GM12878 (cell line): ENCODE measurements around the gene PLEKHA1. TPM values are rescaled to one million over a fixed set of nuclear protein-coding genes. Genes with fewer than 3 reads are reported as not detected.

Source experiments
- ATAC-seq: fragments of 200-7000 bp; cut with Tn5 transposase; 3 replicates; pipeline ENCODE4 v1.9.1; 2020; ENCODE audit warnings: mild to moderate bottlenecking, moderate library complexity
- BruUV-seq: library from RNA; stranded (reverse); fragments of 400-500 nt; replicated peaks from 2 replicates; lab custom pipeline; 2021; lab: Mats Ljungman, UMichigan
- CTCF ChIA-PET: fragments of 300-600 bp; sonication (Branson Sonifier 250); formaldehyde crosslinking; extraction: SDS; loops from one replicate; lab custom pipeline; 2021; ENCODE audit warnings: inconsistent platforms; lab: Yijun Ruan, JAX
- POLR2A ChIA-PET: fragments of 350-600 bp; formaldehyde crosslinking; extraction: SDS; loops from one replicate; lab custom pipeline; 2021; ENCODE audit warnings: inconsistent platforms; lab: Charles Lee
- RAD21 ChIA-PET: fragments of 300-600 bp; sonication (Branson Sonifier 250); formaldehyde crosslinking; loops from one replicate; lab custom pipeline; 2023; ENCODE audit warnings: antibody characterized with exemption; ENCODE audit not compliant: unreplicated experiment; lab: Charles Lee
- SMC1A ChIA-PET: fragments of 300-600 bp; sonication (Branson Sonifier 250); formaldehyde crosslinking; loops from one replicate; lab custom pipeline; 2023; ENCODE audit not compliant: unreplicated experiment, uncharacterized antibody; lab: Charles Lee
- DNase-seq: peaks from one replicate; pipeline ENCODE4 v3.0.0-alpha.2; 2011; ENCODE audit warnings: low read depth, low spot score
- FAIRE-seq: peaks from 3 replicates; lab custom pipeline; 2011; peaks lifted over from hg19 to GRCh38; lab: Jason Lieb, UNC
- H2AFZ ChIP-seq: 2 replicates; pipeline ENCODE4 v1.6.0; 2011; ENCODE audit warnings: low read depth, low read length, control low read depth; ENCODE audit not compliant: control insufficient read depth
- H3K27ac ChIP-seq: 2 replicates; pipeline ENCODE4 v1.5.1; 2011; ENCODE audit warnings: control low read depth; ENCODE audit not compliant: control insufficient read depth, insufficient read depth
- H3K27me3 ChIP-seq, 2 experiments: replicated peaks in 1 of 2; 2 replicates each; pipeline versions ENCODE4 v1.6.0 to v1.6.1; 2011; ENCODE audit warnings: low read length in 1 of 2; ENCODE audit not compliant: control insufficient read depth in 2 of 2, insufficient read depth in 2 of 2
- H3K36me3 ChIP-seq, 2 experiments: 2 replicates each; pipeline ENCODE4 v1.5.1; 2011; ENCODE audit warnings: low read length in 1 of 2; ENCODE audit not compliant: control insufficient read depth in 2 of 2, insufficient read depth in 2 of 2
- H3K4me1 ChIP-seq: 2 replicates; pipeline ENCODE4 v1.6.1; 2011; ENCODE audit warnings: mild to moderate bottlenecking, low read length, moderate library complexity, mixed read lengths; ENCODE audit not compliant: control insufficient read depth, insufficient read depth
- H3K4me2 ChIP-seq: 2 replicates; pipeline ENCODE4 v1.6.0; 2011; ENCODE audit warnings: control low read depth; ENCODE audit not compliant: control insufficient read depth, insufficient read depth
- H3K4me3 ChIP-seq: fragments of 200-600 bp; sonication (generic); 2 replicates; pipeline ENCODE4 v1.5.1; 2016
- H3K79me2 ChIP-seq: 2 replicates; pipeline ENCODE4 v1.6.0; 2011; ENCODE audit warnings: low read length; ENCODE audit not compliant: control insufficient read depth, insufficient read depth
- H3K9ac ChIP-seq: 2 replicates; pipeline ENCODE4 v1.8.0; 2011; ENCODE audit warnings: low read length, control low read depth, mixed read lengths; ENCODE audit not compliant: control insufficient read depth, insufficient read depth
- H3K9me3 ChIP-seq: replicated peaks from 3 replicates; pipeline ENCODE4 v1.5.1; 2011; ENCODE audit warnings: mild to moderate bottlenecking, low read length; ENCODE audit not compliant: control insufficient read depth, insufficient read depth
- H4K20me1 ChIP-seq: 2 replicates; pipeline ENCODE4 v1.6.0; 2011; ENCODE audit not compliant: control insufficient read depth, insufficient read depth
- ASH2L ChIP-seq: fragments of 300-600, 200-600 bp; sonication (generic); IDR thresholded peaks from 2 replicates; pipeline ENCODE4 v1.6.1; 2017; ENCODE audit warnings: low read depth, mild to moderate bottlenecking, borderline replicate concordance
- CHD1 ChIP-seq: IDR thresholded peaks from 2 replicates; pipeline ENCODE4 v1.6.1; 2012; ENCODE audit warnings: low read depth, low read length, improper control_type of control experiment
- CHD4 ChIP-seq: fragments of 200-600 bp; sonication (generic); IDR thresholded peaks from 2 replicates; pipeline ENCODE4 v1.6.1; 2016; ENCODE audit warnings: mild to moderate bottlenecking
- DPF2 ChIP-seq: fragments of 450-650 bp; IDR thresholded peaks from 2 replicates; pipeline ENCODE4 v1.6.1; 2017; ENCODE audit warnings: mild to moderate bottlenecking
- FOXK2 ChIP-seq: fragments of 450-650 bp; IDR thresholded peaks from 2 replicates; pipeline ENCODE4 v1.6.1; 2017; ENCODE audit warnings: mild to moderate bottlenecking, moderate library complexity
- HCFC1 ChIP-seq: fragments of 150-350 bp; IDR thresholded peaks from 2 replicates; pipeline ENCODE4 v1.6.1; 2014; ENCODE audit warnings: low read length
- HDGF ChIP-seq: fragments of 450-650 bp; IDR thresholded peaks from 2 replicates; pipeline ENCODE4 v1.6.1; 2016; ENCODE audit warnings: antibody characterized with exemption
- MYC ChIP-seq: IDR thresholded peaks from 2 replicates; pipeline ENCODE4 v1.6.1; 2011; ENCODE audit warnings: mild to moderate bottlenecking, low read length, moderate library complexity, inconsistent platforms; ENCODE audit not compliant: insufficient read depth, insufficient replicate concordance, insufficient read length, severe bottlenecking
- RB1 ChIP-seq: fragments of 450-650 bp; formaldehyde crosslinking; IDR thresholded peaks from 2 replicates; pipeline ENCODE4 v1.6.1; 2017; ENCODE audit warnings: mild to moderate bottlenecking, borderline replicate concordance
- RUNX3 ChIP-seq: IDR thresholded peaks from 2 replicates; pipeline ENCODE4 v1.6.1; 2012; ENCODE audit warnings: low read length, inconsistent platforms
- SUPT20H ChIP-seq: IDR thresholded peaks from 2 replicates; pipeline ENCODE4 v1.6.1; 2011; ENCODE audit warnings: low read depth, mild to moderate bottlenecking, low read length, moderate library complexity, borderline replicate concordance; ENCODE audit not compliant: control insufficient read depth
- TBL1XR1 ChIP-seq: IDR thresholded peaks from 2 replicates; pipeline ENCODE4 v1.6.1; 2012; ENCODE audit warnings: low read depth, low read length, improper control_type of control experiment
- TCF3 ChIP-seq: IDR thresholded peaks from 2 replicates; pipeline ENCODE4 v1.6.1; 2012; ENCODE audit warnings: low read depth, mild to moderate bottlenecking, low read length, borderline replicate concordance; ENCODE audit not compliant: insufficient read depth
- TCF7 ChIP-seq: IDR thresholded peaks from 2 replicates; pipeline ENCODE4 v1.6.1; 2014; ENCODE audit warnings: antibody characterized with exemption, borderline replicate concordance
- ZBTB40 ChIP-seq: fragments of 450-650 bp; IDR thresholded peaks from 2 replicates; pipeline ENCODE4 v1.6.1; 2016; ENCODE audit warnings: mild to moderate bottlenecking, moderate library complexity, borderline replicate concordance
- ZNF217 ChIP-seq: fragments of 450-650 bp; IDR thresholded peaks from 2 replicates; pipeline ENCODE4 v1.6.1; 2017; ENCODE audit warnings: antibody characterized with exemption, mild to moderate bottlenecking
- ZNF24 ChIP-seq: fragments of 450-650 bp; IDR thresholded peaks from 2 replicates; pipeline ENCODE4 v1.6.1; 2017; ENCODE audit warnings: antibody characterized with exemption, mild to moderate bottlenecking
- WGBS: methylation state at CpG from one replicate; pipeline ENCODE4 v1.1.6; 2016; ENCODE audit warnings: low lambda C conversion rate; ENCODE audit not compliant: insufficient replicate concordance, insufficient coverage; ENCODE audit errors: missing lambda C conversion rate; 5-methylcytosine and 5-hydroxymethylcytosine counted together
- in situ Hi-C: fragments of 300-500 bp; cut with MboI; formaldehyde crosslinking; loops from 9 replicates; pipeline ENCODE4 v1.14.3; 2018; ENCODE audit warnings: mixed read lengths
- intact Hi-C: fragments of 100-400 bp; cut with micrococcal nuclease; formaldehyde crosslinking; loops from one replicate; pipeline ENCODE4 v1.14.2; 2022; ENCODE audit not compliant: unreplicated experiment
- polyA plus RNA-seq, 11 experiments: library from polyadenylated mRNA; depleted of rRNA in 4 of 11; unstranded in 6 of 11; stranded (reverse) in 5 of 11; fragments of >200 nt; fragmentation: Nextera tagmentation in 4 of 11; fragmentation: Illumina TruSeq in 1 of 11; extraction: Ambion mirVana in 4 of 11; extraction: Trizol in 1 of 11; gene quantifications; 1 replicate in 1 of 11; 2 replicates in 10 of 11; pipeline versions ENCODE4 v1.2.1 to v1.2.3, GENCODE V29; 2011 to 2016; ENCODE audit warnings: inconsistent platforms in 2 of 11, missing spikeins in 2 of 11, low read depth in 1 of 11
- total RNA-seq, 4 experiments: library from RNA; depleted of rRNA in 3 of 4; stranded (reverse); fragments of >200 nt in 3 of 4; fragmentation: Illumina TruSeq in 1 of 4; extraction: Trizol in 1 of 4; gene quantifications; 2 replicates each; pipeline versions ENCODE4 v1.2.1 to v1.2.3, GENCODE V29; 2013 to 2021

The PLEKHA1 gene
- total and polyA plus RNA-seq, 10 of the 15 experiments (the other 5 are each of a cell fraction or from before 2014, with no cell fraction given), result 0.15 to 6.0 (median 0.32) TPM

- H3K4me3 ChIP-seq, result no peak overlapping the region
- RAD21 ChIA-PET, result no interaction called here
- in situ Hi-C loops (no loop called here), intact Hi-C loops (no loop called here)
- no peak overlapping the region for H3K9ac ChIP-seq
- SMC1A ChIA-PET, result interaction anchor here (0.8 to 1.3 kb wide), 3 partner anchors 13 to 44 kb away, joined by 3 read pairs; no protein-coding TSS in a partner anchor
- H3K27ac ChIP-seq, result no peak overlapping the region
- no TSS peak for BruUV-seq
- H3K36me3 ChIP-seq, result no peaks in the 10 kb centered on the region
- CTCF ChIA-PET, result interaction anchor here (1.2 kb wide), 1 partner anchor 44 kb away, joined by 4 read pairs; no protein-coding TSS in a partner anchor
- no peak overlapping the region for H2AFZ ChIP-seq
- WGBS, result 0% methylated on average over 3 of the region's 3 CpGs
- H3K9me3 ChIP-seq, result no peaks in the 10 kb centered on the region
- POLR2A ChIA-PET, result no interaction called here
- H3K27me3 ChIP-seq, result no peaks in the 10 kb centered on the region
- no peaks in the 10 kb centered on the region for H3K79me2 ChIP-seq
- H3K4me1 ChIP-seq, result no peaks in the 10 kb centered on the region
- no peak for DNase-seq
- ATAC-seq, result no peak
- H4K20me1 ChIP-seq, result no peaks in the 10 kb centered on the region
- no peak for TF ChIP-seq DPF2
- TF ChIP-seq HCFC1, result no peak
- TF ChIP-seq, all 136 proteins: peak for 0
- no peak for FAIRE-seq
- no peak overlapping the region for H3K4me2 ChIP-seq
Measured at GRCh38 chr10:122390679-122391078, 16.2 kb downstream of the PLEKHA1 start.

- Histone ChIP-seq H3K4me2 (no peak overlapping the region), H3K9ac (no peak overlapping the region), H2AFZ (no peak overlapping the region), H3K4me1 (no peaks in the 10 kb centered on the region), H3K36me3 (no peaks in the 10 kb centered on the region), H3K4me3 (no peak overlapping the region), H3K79me2 (no peaks in the 10 kb centered on the region), H3K27me3 (no peaks in the 10 kb centered on the region), H4K20me1 (no peaks in the 10 kb centered on the region), H3K27ac (no peak overlapping the region), H3K9me3 (no peaks in the 10 kb centered on the region)
- no TSS peak for BruUV-seq
- ChIA-PET SMC1A (interaction anchor here (0.7 to 1.2 kb wide), 2 partner anchors 13 to 49 kb away, joined by 3 read pairs; no protein-coding TSS in a partner anchor), POLR2A (no interaction called here), CTCF (interaction anchor here (1.2 kb wide), 1 partner anchor 43 kb away, joined by 4 read pairs; no protein-coding TSS in a partner anchor), RAD21 (no interaction called here)
- DNase-seq, result no peak
- intact Hi-C loops, result no loop called here
- ATAC-seq, result no peak
- FAIRE-seq, result no peak
- in situ Hi-C loops, result no loop called here
- TF ChIP-seq HDGF (no peak), CHD4 (no peak), ASH2L (no peak), TCF3 (no peak), ZNF217 (no peak), RUNX3 (no peak), RB1 (no peak), SUPT20H (no peak), TCF7 (no peak), TBL1XR1 (no peak), ZNF24 (no peak), CHD1 (no peak), FOXK2 (no peak), ZBTB40 (no peak), MYC (no peak)
Measured at GRCh38 chr10:122391875-122392274, 17.4 kb downstream of the PLEKHA1 start.
